ENCODE measurements around the gene NPFF.

The NPFF gene

DNA sequence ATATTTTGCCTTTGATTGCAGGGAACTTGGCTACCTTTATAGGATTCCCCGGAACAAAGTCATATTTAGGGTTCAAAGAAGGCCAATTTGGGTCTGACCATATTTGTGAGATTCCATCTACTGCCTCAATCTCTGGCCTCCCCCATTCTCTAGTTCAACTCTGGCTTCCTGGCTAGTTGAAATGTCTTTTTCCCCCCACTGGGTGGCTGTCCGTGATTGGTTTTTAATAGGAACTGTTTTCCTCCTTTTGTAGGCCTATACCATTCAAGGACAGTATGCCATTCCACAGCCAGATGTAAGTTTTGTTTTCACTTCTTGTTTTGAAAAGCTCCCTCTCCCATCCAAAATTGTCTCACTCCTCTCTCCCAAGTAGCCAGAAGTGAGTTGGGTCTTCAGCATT is 41.6 kb downstream of the NPFF start:
- H3K36me3 ChIP-seq (ENCODE audit: control insufficient read depth, insufficient read depth, low read length, severe bottlenecking), result peaks cover 99% of the 10 kb centered on the region
- no peaks in the 10 kb centered on the region for H3K27me3 ChIP-seq (replicated peaks; ENCODE audit: control insufficient read depth, insufficient read depth, low read length)
- DNase-seq (ENCODE audit: low read depth), result no peak
- H3K4me1 ChIP-seq (ENCODE audit: control insufficient read depth, insufficient read depth, low read length), result peaks cover 35% of the 10 kb centered on the region
- H3K9me3 ChIP-seq (ENCODE audit: control insufficient read depth, low read length), result no peaks in the 10 kb centered on the region
- no peak overlapping the region for H3K4me3 ChIP-seq (ENCODE audit: low read length)
- H3K9ac ChIP-seq (ENCODE audit: low read length), result peak overlapping the region; percentile 44

DNA sequence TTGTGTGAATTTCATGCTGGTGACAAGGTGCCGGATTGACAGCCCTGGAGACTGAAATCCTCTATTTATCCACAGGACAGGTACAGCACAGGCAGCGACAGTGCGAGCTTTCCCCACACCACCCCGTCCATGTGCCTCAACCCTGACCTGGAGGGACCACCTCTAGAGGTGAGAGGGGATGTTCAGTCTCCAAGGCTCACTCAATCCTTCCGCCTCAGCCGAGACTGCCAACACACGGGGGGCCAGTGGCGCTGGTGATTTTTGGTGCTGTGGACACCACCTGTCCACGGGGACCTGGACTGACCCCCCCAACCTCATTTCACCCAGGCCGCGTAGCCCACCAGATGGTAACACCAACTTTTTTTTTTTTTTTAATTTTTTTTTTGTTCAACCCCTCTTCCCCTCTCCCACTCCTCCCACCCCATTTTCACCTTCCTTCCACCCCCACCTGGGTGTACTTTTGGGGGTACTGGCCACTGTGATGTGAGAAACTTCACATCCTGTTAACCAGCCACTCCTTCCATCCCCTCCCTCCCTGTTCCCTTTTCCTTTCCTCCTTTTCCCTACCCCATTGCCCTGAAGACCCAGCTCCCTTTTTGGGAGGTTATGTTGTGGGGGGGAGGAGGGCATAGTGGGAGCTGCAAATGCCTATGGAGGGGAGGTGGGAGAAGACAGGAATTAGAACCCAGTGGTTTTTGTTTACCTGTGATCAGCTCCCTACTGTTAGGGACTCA is 42.4 kb downstream of the NPFF start:
- Histone ChIP-seq H3K9ac (ENCODE audit: low read length) (peak overlapping the region; percentile 44), H3K9me3 (ENCODE audit: control insufficient read depth, low read length) (no peaks in the 10 kb centered on the region), H3K4me3 (ENCODE audit: low read length) (no peak overlapping the region), H3K36me3 (ENCODE audit: control insufficient read depth, insufficient read depth, low read length, severe bottlenecking) (peaks cover 99% of the 10 kb centered on the region), H3K27me3 (replicated peaks; ENCODE audit: control insufficient read depth, insufficient read depth, low read length) (no peaks in the 10 kb centered on the region), H3K4me1 (ENCODE audit: control insufficient read depth, insufficient read depth, low read length) (peaks cover 40% of the 10 kb centered on the region)
- DNase-seq (ENCODE audit: low read depth), result no peak

DNA sequence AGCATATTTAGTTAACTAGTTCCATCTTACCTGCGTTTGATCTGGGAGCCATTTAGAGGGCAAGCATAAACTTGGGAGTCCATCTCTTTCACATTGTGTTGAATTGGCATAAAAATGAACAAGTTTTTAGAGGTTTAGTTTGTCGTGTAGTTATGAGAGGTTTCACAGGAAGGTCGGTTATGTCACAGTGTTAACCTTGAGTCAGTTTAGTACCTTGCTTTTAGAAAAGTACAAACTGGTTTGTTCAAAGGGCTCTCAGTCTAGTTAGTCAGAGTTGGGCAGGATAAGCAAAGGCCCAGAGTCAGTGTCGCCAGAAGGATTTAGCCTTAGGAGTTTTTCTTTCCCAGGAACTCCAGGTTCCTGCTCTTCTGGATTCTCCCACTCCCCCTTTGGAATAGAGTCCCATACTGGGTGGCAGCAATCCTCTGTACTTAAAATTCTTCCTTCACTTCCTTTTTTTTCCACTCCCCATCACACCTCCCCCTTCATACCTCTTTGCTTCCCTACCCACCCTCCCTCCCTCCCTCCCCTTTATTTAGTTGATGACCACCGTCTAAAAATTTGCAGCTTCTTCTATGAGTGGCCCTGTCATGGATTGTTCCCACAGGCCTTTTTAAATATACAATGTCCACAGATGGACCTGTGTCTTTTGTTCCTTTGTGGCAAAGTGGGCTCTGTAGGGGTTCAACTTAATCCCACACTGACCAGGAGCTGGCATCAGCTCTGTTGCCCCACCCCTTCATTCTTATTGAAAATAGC is 43.3 kb downstream of the NPFF start:
- DNase-seq (ENCODE audit: low read depth), result no peak
- Histone ChIP-seq H3K4me1 (ENCODE audit: control insufficient read depth, insufficient read depth, low read length) (peaks cover 40% of the 10 kb centered on the region), H3K4me3 (ENCODE audit: low read length) (no peak overlapping the region), H3K9me3 (ENCODE audit: control insufficient read depth, low read length) (no peaks in the 10 kb centered on the region), H3K27me3 (replicated peaks; ENCODE audit: control insufficient read depth, insufficient read depth, low read length) (no peaks in the 10 kb centered on the region), H3K36me3 (ENCODE audit: control insufficient read depth, insufficient read depth, low read length, severe bottlenecking) (peaks cover 99% of the 10 kb centered on the region), H3K9ac (ENCODE audit: low read length) (peak overlapping the region; percentile 16)

- DNase-seq (ENCODE audit: low read depth), result no peak
- Histone ChIP-seq H3K36me3 (ENCODE audit: control insufficient read depth, insufficient read depth, low read length, severe bottlenecking) (peaks cover 99% of the 10 kb centered on the region), H3K9me3 (ENCODE audit: control insufficient read depth, low read length) (no peaks in the 10 kb centered on the region), H3K9ac (ENCODE audit: low read length) (peak overlapping the region; percentile 18), H3K4me1 (ENCODE audit: control insufficient read depth, insufficient read depth, low read length) (peaks cover 40% of the 10 kb centered on the region), H3K27me3 (replicated peaks; ENCODE audit: control insufficient read depth, insufficient read depth, low read length) (no peaks in the 10 kb centered on the region), H3K4me3 (ENCODE audit: low read length) (no peak overlapping the region)
Observed at GRCh38 chr12:53462935-53463334, 44.3 kb downstream of the NPFF start.

DNA sequence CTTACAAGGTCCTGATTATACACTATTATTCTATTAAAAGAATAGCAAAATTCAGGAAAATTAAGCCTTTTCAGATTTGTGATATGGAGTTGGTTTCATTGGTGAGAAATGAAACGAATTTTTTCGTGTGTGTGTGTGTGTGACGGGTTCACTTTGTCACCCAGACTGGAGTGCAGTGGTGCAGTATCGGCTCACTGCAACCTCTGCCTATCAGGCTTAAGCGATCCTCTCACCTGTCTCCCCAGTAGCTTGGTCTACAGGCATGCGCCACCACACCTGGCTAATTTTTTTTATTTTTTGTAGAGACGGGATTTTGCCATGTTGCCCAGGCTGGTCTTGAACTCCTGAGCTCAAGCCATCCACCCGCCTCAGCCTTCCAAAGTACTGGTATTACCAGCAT is 45.7 kb downstream of the NPFF start:
- Histone ChIP-seq H3K27me3 (replicated peaks; ENCODE audit: control insufficient read depth, insufficient read depth, low read length) (no peaks in the 10 kb centered on the region), H3K36me3 (ENCODE audit: control insufficient read depth, insufficient read depth, low read length, severe bottlenecking) (peaks cover 99% of the 10 kb centered on the region), H3K9me3 (ENCODE audit: control insufficient read depth, low read length) (no peaks in the 10 kb centered on the region), H3K4me1 (ENCODE audit: control insufficient read depth, insufficient read depth, low read length) (peaks cover 35% of the 10 kb centered on the region), H3K9ac (ENCODE audit: low read length) (peak overlapping the region; percentile 41), H3K4me3 (ENCODE audit: low read length) (no peak overlapping the region)
- no peak for DNase-seq (ENCODE audit: low read depth)

DNA sequence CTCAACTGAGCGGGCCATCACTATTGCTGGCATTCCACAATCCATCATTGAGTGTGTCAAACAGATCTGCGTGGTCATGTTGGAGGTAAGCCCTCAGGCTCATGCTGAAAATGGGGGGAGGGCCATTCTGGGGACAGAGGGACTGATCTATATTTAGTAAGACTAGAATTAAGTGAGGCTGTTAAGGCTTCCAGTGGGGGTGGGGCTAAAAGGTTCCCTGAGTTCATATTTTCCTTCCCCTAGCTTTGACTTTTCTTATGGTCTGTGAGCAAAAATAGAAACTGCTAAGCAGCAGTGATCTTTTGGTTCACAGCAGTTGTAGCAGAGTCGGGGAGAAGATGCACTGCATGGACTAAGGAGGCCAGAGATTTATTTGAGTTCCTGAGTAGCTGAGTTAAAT is 46.2 kb downstream of the NPFF start:
- Histone ChIP-seq H3K36me3 (ENCODE audit: control insufficient read depth, insufficient read depth, low read length, severe bottlenecking) (peaks cover 99% of the 10 kb centered on the region), H3K4me1 (ENCODE audit: control insufficient read depth, insufficient read depth, low read length) (peaks cover 30% of the 10 kb centered on the region), H3K4me3 (ENCODE audit: low read length) (no peak overlapping the region), H3K27me3 (replicated peaks; ENCODE audit: control insufficient read depth, insufficient read depth, low read length) (no peaks in the 10 kb centered on the region), H3K9ac (ENCODE audit: low read length) (peak overlapping the region; percentile 41), H3K9me3 (ENCODE audit: control insufficient read depth, low read length) (no peaks in the 10 kb centered on the region)
- no peak for DNase-seq (ENCODE audit: low read depth)

GRCh38 chr12:53459097-53459496 is 48.2 kb downstream of the NPFF start:
- Histone ChIP-seq H3K9me3 (ENCODE audit: control insufficient read depth, low read length) (no peaks in the 10 kb centered on the region), H3K36me3 (ENCODE audit: control insufficient read depth, insufficient read depth, low read length, severe bottlenecking) (peaks cover 100% of the 10 kb centered on the region), H3K4me3 (ENCODE audit: low read length) (no peak overlapping the region), H3K4me1 (ENCODE audit: control insufficient read depth, insufficient read depth, low read length) (peaks cover 26% of the 10 kb centered on the region), H3K27me3 (replicated peaks; ENCODE audit: control insufficient read depth, insufficient read depth, low read length) (no peaks in the 10 kb centered on the region), H3K9ac (ENCODE audit: low read length) (no peak overlapping the region)
- DNase-seq (ENCODE audit: low read depth), result no peak

All from adipocyte (in vitro differentiated cells).